Endothelial cell of umbilical vein (primary cell): Measurements from ENCODE around the gene SKI. TPM values are rescaled to one million over a fixed set of nuclear protein-coding genes. Genes with fewer than 3 reads are reported as not detected.

Experiments used
- BruUV-seq: library from RNA; stranded (reverse); fragments of 400-500 nt; replicated peaks from 2 replicates; lab custom pipeline; 2021; lab: Mats Ljungman, UMichigan
- CTCF ChIA-PET: fragments of 300-600, 350-600 bp; sonication (Branson Sonifier 250); formaldehyde crosslinking; loops from one replicate; lab custom pipeline; 2021; ENCODE audit warnings: antibody characterized with exemption, inconsistent platforms; lab: Charles Lee
- POLR2A ChIA-PET: fragments of 300-600, 350-600 bp; sonication (Branson Sonifier 250); formaldehyde crosslinking; loops from one replicate; lab custom pipeline; 2021; ENCODE audit warnings: antibody characterized with exemption, inconsistent platforms; lab: Charles Lee
- DNase-seq: peaks from one replicate; pipeline ENCODE4 v3.0.0-alpha.2; 2011; ENCODE audit warnings: low read depth, low spot score
- FAIRE-seq: peaks from 2 replicates; lab custom pipeline; 2011; peaks lifted over from hg19 to GRCh38; lab: Jason Lieb, UNC
- H2AFZ ChIP-seq: 2 replicates; pipeline ENCODE4 v1.6.0; 2012; ENCODE audit warnings: low read depth, low read length, control low read depth, inconsistent platforms
- H3K27ac ChIP-seq: 2 replicates; pipeline ENCODE4 v1.5.1; 2011; ENCODE audit warnings: low read depth, mild to moderate bottlenecking, control low read depth, low read length, moderate library complexity; ENCODE audit not compliant: insufficient read depth
- H3K27me3 ChIP-seq, 2 experiments: 2 replicates each; pipeline versions ENCODE4 v1.6.0 to v1.6.1; 2011; ENCODE audit warnings: low read length in 2 of 2, mixed read lengths in 1 of 2; ENCODE audit not compliant: control insufficient read depth in 2 of 2, insufficient read depth in 2 of 2
- H3K36me3 ChIP-seq, 2 experiments: 2 replicates in 1 of 2; 3 replicates in 1 of 2; pipeline ENCODE4 v1.5.1; 2011; ENCODE audit warnings: low read length in 2 of 2, mild to moderate bottlenecking in 1 of 2, moderate library complexity in 1 of 2; ENCODE audit not compliant: control insufficient read depth in 2 of 2, insufficient read depth in 2 of 2; ENCODE audit errors: extremely low read depth in 1 of 2
- H3K4me1 ChIP-seq: 3 replicates; pipeline ENCODE4 v1.5.1; 2011; ENCODE audit warnings: mild to moderate bottlenecking, low read length; ENCODE audit not compliant: control insufficient read depth, insufficient read depth; ENCODE audit errors: extremely low read depth
- H3K4me2 ChIP-seq: 2 replicates; pipeline ENCODE4 v1.6.1; 2011; ENCODE audit warnings: low read length, control low read depth, mixed read lengths; ENCODE audit not compliant: insufficient read depth
- H3K4me3 ChIP-seq, 3 experiments: fragments of 200-600 bp in 1 of 3; sonication (generic), shearing (Covaris generic) in 1 of 3; replicated peaks in 1 of 3; 2 replicates each; pipeline ENCODE4 v1.5.1; 2011 to 2016; ENCODE audit warnings: control low read depth in 3 of 3, low read length in 3 of 3, mild to moderate bottlenecking in 2 of 3, inconsistent platforms in 1 of 3, low read depth in 1 of 3, moderate library complexity in 1 of 3; ENCODE audit not compliant: insufficient read depth in 1 of 3
- H3K79me2 ChIP-seq: 2 replicates; pipeline ENCODE4 v1.6.0; 2012; ENCODE audit warnings: low read length, inconsistent platforms; ENCODE audit not compliant: control insufficient read depth, insufficient read depth
- H3K9ac ChIP-seq: replicated peaks from 2 replicates; pipeline ENCODE3; 2011; ENCODE audit warnings: low read length, control low read depth; ENCODE audit not compliant: insufficient read depth; ENCODE audit errors: extremely low read depth
- H3K9me1 ChIP-seq: replicated peaks from 3 replicates; pipeline ENCODE4 v1.6.0; 2011; ENCODE audit warnings: mild to moderate bottlenecking, low read length; ENCODE audit not compliant: control insufficient read depth, insufficient read depth; ENCODE audit errors: extremely low read depth
- H3K9me3 ChIP-seq: replicated peaks from 2 replicates; pipeline ENCODE4 v1.5.1; 2012; ENCODE audit warnings: low read length, inconsistent platforms; ENCODE audit not compliant: control insufficient read depth, insufficient read depth
- H4K20me1 ChIP-seq: replicated peaks from 2 replicates; pipeline ENCODE3; 2011; ENCODE audit warnings: mild to moderate bottlenecking, low read length; ENCODE audit not compliant: control insufficient read depth, insufficient read depth; ENCODE audit errors: extremely low read depth
- EZH2 ChIP-seq: IDR thresholded peaks from 2 replicates; pipeline ENCODE4 v1.6.1; 2012; ENCODE audit warnings: borderline replicate concordance, low read depth, mild to moderate bottlenecking, moderate library complexity, low read length, inconsistent platforms; ENCODE audit not compliant: severe bottlenecking
- FOS ChIP-seq: IDR thresholded peaks from 2 replicates; pipeline ENCODE4 v1.6.1; 2011; ENCODE audit warnings: mild to moderate bottlenecking, low read length, moderate library complexity, borderline replicate concordance; ENCODE audit not compliant: insufficient read depth
- GATA2 ChIP-seq: IDR thresholded peaks from 2 replicates; pipeline ENCODE4 v1.7.0; 2011; ENCODE audit warnings: low read depth, mild to moderate bottlenecking, moderate library complexity, mixed read lengths, low read length; ENCODE audit not compliant: insufficient read length, insufficient read depth
- JUN ChIP-seq: IDR thresholded peaks from 2 replicates; pipeline ENCODE4 v1.6.1; 2011; ENCODE audit warnings: borderline replicate concordance, low read depth; ENCODE audit not compliant: insufficient read length, insufficient read depth
- MYC ChIP-seq: IDR thresholded peaks from one replicate; pipeline ENCODE4 v1.6.1; 2011; ENCODE audit warnings: mild to moderate bottlenecking, low read depth, low read length
- POLR2A ChIP-seq: IDR thresholded peaks from 2 replicates; pipeline ENCODE4 v1.6.1; 2012; ENCODE audit warnings: low read depth, mild to moderate bottlenecking, control low read depth, low read length
- POLR2AphosphoS5 ChIP-seq: IDR thresholded peaks from 2 replicates; pipeline ENCODE4 v1.6.1; 2012; ENCODE audit warnings: low read depth, mild to moderate bottlenecking, control low read depth, low read length, moderate library complexity; ENCODE audit not compliant: insufficient read depth
- dilution Hi-C: fragments of 300-500 bp; cut with MboI; formaldehyde crosslinking; loops from one replicate; pipeline ENCODE4 v1.15.0; 2019; ENCODE audit warnings: low sequenced_read_pairs; ENCODE audit not compliant: extremely low pct_ligation_motif_present
- intact Hi-C: fragments of 100-400 bp; cut with micrococcal nuclease; formaldehyde crosslinking; loops from one replicate; pipeline ENCODE4 v1.10.0; 2022
- polyA plus RNA-seq, 4 experiments: library from polyadenylated mRNA; depleted of rRNA in 3 of 4; stranded (reverse) in 3 of 4; unstranded in 1 of 4; fragments of >200 nt; gene quantifications; 2 replicates each; pipeline versions ENCODE4 v1.2.1 to v1.2.3, GENCODE V29; 2011 to 2012; ENCODE audit warnings: missing spikeins in 1 of 4
- total RNA-seq: library from RNA; stranded (reverse); gene quantifications from 2 replicates; pipeline ENCODE4 v1.2.3, GENCODE V29; 2021
- TF ChIP-seq, protein P1 (sequence below): IDR thresholded peaks from 2 replicates; pipeline ENCODE4 v1.6.1; 2011; ENCODE audit not compliant: insufficient read depth, insufficient read length
- TF ChIP-seq, protein P2 (sequence below), 2 donors: IDR thresholded peaks; 1 replicate in 1 of 2; 2 replicates in 1 of 2; pipeline ENCODE4 v1.5.1; 2011; ENCODE audit warnings: low read length in 2 of 2, mild to moderate bottlenecking in 2 of 2, moderate library complexity in 2 of 2, control low read depth in 1 of 2, inconsistent platforms in 1 of 2, low read depth in 1 of 2; ENCODE audit not compliant: insufficient read depth in 1 of 2; ENCODE audit errors: extremely low read depth in 1 of 2

The SKI gene
- total and polyA plus RNA-seq, 2 donors (not counting 3 experiments of a cell fraction or from before 2014, with no cell fraction given): 11.6 to 80.3 TPM

DNA sequence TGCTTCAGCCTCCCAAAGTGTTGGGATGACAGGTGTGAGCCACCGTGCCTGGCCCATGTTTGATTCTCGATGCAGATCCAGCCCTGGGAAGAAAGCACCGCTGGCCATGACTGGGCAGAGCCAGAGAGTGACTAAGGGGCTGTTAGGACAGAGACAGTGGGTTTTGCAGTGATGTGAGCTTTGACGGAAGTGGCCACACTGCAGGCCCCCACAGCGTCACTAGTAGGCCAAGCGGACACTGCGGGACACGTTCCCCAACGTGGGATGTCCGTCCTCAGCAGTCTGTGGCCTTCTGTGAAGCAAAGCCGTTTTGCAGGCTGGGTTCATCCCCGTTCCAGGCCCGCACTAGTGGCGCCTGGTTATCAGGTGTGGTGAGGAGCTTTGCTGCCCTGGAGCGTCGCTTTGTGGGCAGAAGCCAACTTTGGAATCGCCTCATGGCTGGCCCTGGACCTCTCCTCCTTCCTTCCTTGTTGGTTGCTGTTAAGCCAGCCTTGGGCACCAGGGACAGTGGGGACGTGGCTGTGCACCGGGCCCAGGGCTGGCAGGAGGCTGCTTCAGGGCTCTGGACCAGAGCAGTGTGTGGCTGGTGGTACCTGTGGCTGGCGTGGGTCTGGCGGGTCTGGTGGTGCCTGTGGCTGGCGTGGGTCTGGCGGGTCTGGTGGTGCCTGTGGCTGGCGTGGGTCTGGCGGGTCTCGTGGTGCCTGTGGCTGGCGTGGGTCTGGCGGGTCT lies 41.2 kb downstream of the SKI start:
- DNase-seq: no peak
- TF ChIP-seq, protein P1, sequence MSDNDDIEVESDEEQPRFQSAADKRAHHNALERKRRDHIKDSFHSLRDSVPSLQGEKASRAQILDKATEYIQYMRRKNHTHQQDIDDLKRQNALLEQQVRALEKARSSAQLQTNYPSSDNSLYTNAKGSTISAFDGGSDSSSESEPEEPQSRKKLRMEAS: no peak
- TF ChIP-seq, protein P2, sequence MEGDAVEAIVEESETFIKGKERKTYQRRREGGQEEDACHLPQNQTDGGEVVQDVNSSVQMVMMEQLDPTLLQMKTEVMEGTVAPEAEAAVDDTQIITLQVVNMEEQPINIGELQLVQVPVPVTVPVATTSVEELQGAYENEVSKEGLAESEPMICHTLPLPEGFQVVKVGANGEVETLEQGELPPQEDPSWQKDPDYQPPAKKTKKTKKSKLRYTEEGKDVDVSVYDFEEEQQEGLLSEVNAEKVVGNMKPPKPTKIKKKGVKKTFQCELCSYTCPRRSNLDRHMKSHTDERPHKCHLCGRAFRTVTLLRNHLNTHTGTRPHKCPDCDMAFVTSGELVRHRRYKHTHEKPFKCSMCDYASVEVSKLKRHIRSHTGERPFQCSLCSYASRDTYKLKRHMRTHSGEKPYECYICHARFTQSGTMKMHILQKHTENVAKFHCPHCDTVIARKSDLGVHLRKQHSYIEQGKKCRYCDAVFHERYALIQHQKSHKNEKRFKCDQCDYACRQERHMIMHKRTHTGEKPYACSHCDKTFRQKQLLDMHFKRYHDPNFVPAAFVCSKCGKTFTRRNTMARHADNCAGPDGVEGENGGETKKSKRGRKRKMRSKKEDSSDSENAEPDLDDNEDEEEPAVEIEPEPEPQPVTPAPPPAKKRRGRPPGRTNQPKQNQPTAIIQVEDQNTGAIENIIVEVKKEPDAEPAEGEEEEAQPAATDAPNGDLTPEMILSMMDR (IDR thresholded peaks at IDR 0.05; ENCODE audit: extremely low read depth in 1 of 2, insufficient read depth in 1 of 2, low read depth in 1 of 2, low read length in 2 of 2): no peak
- TF ChIP-seq EZH2 (no peak), MYC (no peak), GATA2 (no peak), POLR2A (no peak), POLR2AphosphoS5 (no peak), JUN (no peak), FOS (no peak)
- no TSS peak for BruUV-seq
- no peaks in the 10 kb centered on the region for H3K27me3 ChIP-seq
- no peaks in the 10 kb centered on the region for H3K9me1 ChIP-seq
- no peak overlapping the region for H3K4me2 ChIP-seq
- H3K9ac ChIP-seq: no peak overlapping the region
- H3K4me3 ChIP-seq: no peak overlapping the region
- no peak for FAIRE-seq
- intact Hi-C loops: no loop called here
- H4K20me1 ChIP-seq: no peaks in the 10 kb centered on the region
- H2AFZ ChIP-seq: no peak overlapping the region
- H3K9me3 ChIP-seq: no peaks in the 10 kb centered on the region
- CTCF ChIA-PET: no interaction called here
- H3K4me1 ChIP-seq: no peaks in the 10 kb centered on the region
- POLR2A ChIA-PET: no interaction called here
- H3K79me2 ChIP-seq: peaks cover 99% of the 10 kb centered on the region
- no peak overlapping the region for H3K27ac ChIP-seq
- dilution Hi-C loops: no loop called here
- peaks cover 0 to 1% of the 10 kb centered on the region in 2 experiments for H3K36me3 ChIP-seq
